HEK293 (cell line): ENCODE measurements around the gene TEX9.

Experiments used
- CTCF ChIA-PET: fragments of 350-600 bp; formaldehyde crosslinking; extraction: SDS; loops from one replicate; lab custom pipeline; 2021; ENCODE audit warnings: antibody characterized with exemption; lab: Yijun Ruan, JAX
- POLR2A ChIA-PET: fragments of 300-600 bp; formaldehyde crosslinking; extraction: SDS; loops from one replicate; lab custom pipeline; 2020; ENCODE audit warnings: antibody characterized with exemption, inconsistent platforms; lab: Yijun Ruan, JAX
- H3K27ac ChIP-seq: fragments of 200-500 bp; sonication (Bioruptor generic); 2 replicates; pipeline ENCODE4 v1.5.1; 2014; ENCODE audit warnings: low read depth, low read length, control low read depth, inconsistent platforms; ENCODE audit errors: extremely low read depth
- H3K36me3 ChIP-seq, 2 experiments: fragments of 200-500 bp in 1 of 2; sonication (Bioruptor generic) in 1 of 2; 1 replicate in 1 of 2; 2 replicates in 1 of 2; pipeline ENCODE4 v1.5.1; 2014 to 2017; ENCODE audit warnings: inconsistent platforms in 2 of 2, low read length in 2 of 2; ENCODE audit not compliant: control insufficient read depth in 2 of 2, insufficient read depth in 1 of 2
- H3K4me1 ChIP-seq: fragments of 200-500 bp; sonication (Bioruptor generic); 2 replicates; pipeline ENCODE4 v1.5.1; 2014; ENCODE audit warnings: mild to moderate bottlenecking, low read length, inconsistent platforms; ENCODE audit not compliant: control insufficient read depth, insufficient read depth
- H3K4me3 ChIP-seq: 2 replicates; pipeline ENCODE4 v1.5.1; 2011; ENCODE audit warnings: low read depth, mild to moderate bottlenecking, control low read depth, low read length, moderate library complexity
- H3K9me3 ChIP-seq: fragments of 200-500 bp; sonication (Bioruptor generic); 2 replicates; pipeline ENCODE4 v1.5.1; 2014; ENCODE audit warnings: low read depth, low read length, inconsistent platforms; ENCODE audit not compliant: control insufficient read depth, insufficient read depth
- GLI4 ChIP-seq: fragments of 450-650 bp; formaldehyde crosslinking; IDR thresholded peaks from 2 replicates; pipeline ENCODE4 v1.5.1; 2016; ENCODE audit warnings: missing biosample characterization, missing genetic modification characterization
- MYNN ChIP-seq: fragments of 450-650 bp; formaldehyde crosslinking; IDR thresholded peaks from 2 replicates; pipeline ENCODE4 v1.5.1; 2016; ENCODE audit warnings: missing biosample characterization, missing genetic modification characterization, borderline replicate concordance
- SP2 ChIP-seq: fragments of 450-650 bp; formaldehyde crosslinking; IDR thresholded peaks from 2 replicates; pipeline ENCODE4 v1.5.1; 2016; ENCODE audit warnings: missing biosample characterization, missing genetic modification characterization
- ZBTB1 ChIP-seq: fragments of 450-650 bp; formaldehyde crosslinking; IDR thresholded peaks from 2 replicates; pipeline ENCODE4 v1.5.1; 2016; ENCODE audit warnings: missing biosample characterization, missing genetic modification characterization
- ZBTB48 ChIP-seq: fragments of 450-650 bp; formaldehyde crosslinking; IDR thresholded peaks from 2 replicates; pipeline ENCODE4 v1.5.1; 2016; ENCODE audit warnings: missing biosample characterization, missing genetic modification characterization
- ZNF112 ChIP-seq: fragments of 450-650 bp; formaldehyde crosslinking; IDR thresholded peaks from 2 replicates; pipeline ENCODE4 v1.5.0; 2017; ENCODE audit warnings: missing biosample characterization, missing genetic modification characterization
- ZNF133 ChIP-seq: fragments of 450-650 bp; formaldehyde crosslinking; IDR thresholded peaks from 2 replicates; pipeline ENCODE4 v1.5.1; 2016; ENCODE audit warnings: missing biosample characterization, missing genetic modification characterization
- ZNF184 ChIP-seq: fragments of 450-650 bp; IDR thresholded peaks from 2 replicates; pipeline ENCODE4 v1.5.1; 2018; ENCODE audit warnings: missing biosample characterization, mild to moderate bottlenecking, missing genetic modification characterization
- ZNF19 ChIP-seq: fragments of 450-650 bp; formaldehyde crosslinking; IDR thresholded peaks from 2 replicates; pipeline ENCODE4; 2016; ENCODE audit warnings: missing biosample characterization, missing genetic modification characterization, low read depth
- ZNF211 ChIP-seq: fragments of 450-650 bp; formaldehyde crosslinking; IDR thresholded peaks from 2 replicates; pipeline ENCODE4 v1.5.1; 2016; ENCODE audit warnings: low read depth, missing biosample characterization, missing genetic modification characterization
- ZNF24 ChIP-seq: fragments of 450-650 bp; formaldehyde crosslinking; IDR thresholded peaks from 2 replicates; pipeline ENCODE4 v1.5.1; 2016; ENCODE audit warnings: missing biosample characterization, missing genetic modification characterization
- ZNF324 ChIP-seq: fragments of 450-650 bp; formaldehyde crosslinking; IDR thresholded peaks from 2 replicates; pipeline ENCODE4 v1.5.1; 2016; ENCODE audit warnings: missing biosample characterization, missing genetic modification characterization
- ZNF341 ChIP-seq: fragments of 450-650 bp; formaldehyde crosslinking; IDR thresholded peaks from 2 replicates; pipeline ENCODE4; 2016; ENCODE audit warnings: low read depth, missing biosample characterization, missing genetic modification characterization
- ZNF585B ChIP-seq: fragments of 450-650 bp; formaldehyde crosslinking; IDR thresholded peaks from 2 replicates; pipeline ENCODE4 v1.5.1; 2016; ENCODE audit warnings: missing biosample characterization, missing genetic modification characterization
- ZNF624 ChIP-seq: fragments of 450-650 bp; formaldehyde crosslinking; IDR thresholded peaks from 2 replicates; pipeline ENCODE4 v1.5.1; 2017; ENCODE audit warnings: missing biosample characterization, missing genetic modification characterization
- ZNF670 ChIP-seq: fragments of 450-650 bp; formaldehyde crosslinking; IDR thresholded peaks from 2 replicates; pipeline ENCODE4 v1.5.1; 2016; ENCODE audit warnings: missing biosample characterization, missing genetic modification characterization, low read depth
- ZNF76 ChIP-seq: fragments of 450-650 bp; formaldehyde crosslinking; IDR thresholded peaks from 2 replicates; pipeline ENCODE4; 2016; ENCODE audit warnings: low read depth, missing biosample characterization, missing genetic modification characterization, borderline replicate concordance
- ZNF791 ChIP-seq: fragments of 450-650 bp; formaldehyde crosslinking; IDR thresholded peaks from 2 replicates; pipeline ENCODE4 v1.5.1; 2016; ENCODE audit warnings: missing biosample characterization, missing genetic modification characterization
- TF ChIP-seq, protein P1 (sequence below): fragments of 450-650 bp; formaldehyde crosslinking; IDR thresholded peaks from 2 replicates; pipeline ENCODE4 v1.5.1; 2016; ENCODE audit warnings: missing biosample characterization, missing genetic modification characterization
- TF ChIP-seq, protein P2 (sequence below): fragments of 450-650 bp; formaldehyde crosslinking; IDR thresholded peaks from 2 replicates; pipeline ENCODE4 v1.5.1; 2016; ENCODE audit warnings: missing biosample characterization, missing genetic modification characterization
- TF ChIP-seq, protein P3 (sequence below): fragments of 450-650 bp; formaldehyde crosslinking; IDR thresholded peaks from 2 replicates; pipeline ENCODE4 v1.5.1; 2016; ENCODE audit warnings: missing biosample characterization, missing genetic modification characterization
- TF ChIP-seq, protein P4 (sequence below): fragments of 450-650 bp; formaldehyde crosslinking; IDR thresholded peaks from 2 replicates; pipeline ENCODE4 v1.5.1; 2016; ENCODE audit warnings: missing biosample characterization, missing genetic modification characterization

TEX9 gene

DNA sequence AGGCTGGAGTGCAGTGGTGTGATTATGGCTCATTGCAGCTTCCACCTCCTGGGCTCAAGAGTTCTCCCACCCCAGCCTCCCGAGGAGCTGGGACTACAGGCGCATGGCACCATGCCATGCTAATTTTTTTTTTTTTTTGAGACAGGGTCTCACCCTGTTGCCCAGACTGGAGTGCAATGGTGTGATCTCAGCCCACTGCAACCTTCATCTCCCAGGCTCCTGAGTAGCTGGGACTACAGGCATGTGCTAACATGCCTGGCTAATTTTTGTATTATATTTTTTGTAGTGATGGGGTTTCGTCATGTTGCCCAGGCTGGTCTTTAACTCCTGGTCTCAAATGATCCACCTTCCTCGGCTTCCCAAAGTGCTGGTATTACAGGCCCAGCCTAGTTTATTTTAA lies 4.0 kb downstream of the TEX9 start (continued):
- TF ChIP-seq, protein P1, sequence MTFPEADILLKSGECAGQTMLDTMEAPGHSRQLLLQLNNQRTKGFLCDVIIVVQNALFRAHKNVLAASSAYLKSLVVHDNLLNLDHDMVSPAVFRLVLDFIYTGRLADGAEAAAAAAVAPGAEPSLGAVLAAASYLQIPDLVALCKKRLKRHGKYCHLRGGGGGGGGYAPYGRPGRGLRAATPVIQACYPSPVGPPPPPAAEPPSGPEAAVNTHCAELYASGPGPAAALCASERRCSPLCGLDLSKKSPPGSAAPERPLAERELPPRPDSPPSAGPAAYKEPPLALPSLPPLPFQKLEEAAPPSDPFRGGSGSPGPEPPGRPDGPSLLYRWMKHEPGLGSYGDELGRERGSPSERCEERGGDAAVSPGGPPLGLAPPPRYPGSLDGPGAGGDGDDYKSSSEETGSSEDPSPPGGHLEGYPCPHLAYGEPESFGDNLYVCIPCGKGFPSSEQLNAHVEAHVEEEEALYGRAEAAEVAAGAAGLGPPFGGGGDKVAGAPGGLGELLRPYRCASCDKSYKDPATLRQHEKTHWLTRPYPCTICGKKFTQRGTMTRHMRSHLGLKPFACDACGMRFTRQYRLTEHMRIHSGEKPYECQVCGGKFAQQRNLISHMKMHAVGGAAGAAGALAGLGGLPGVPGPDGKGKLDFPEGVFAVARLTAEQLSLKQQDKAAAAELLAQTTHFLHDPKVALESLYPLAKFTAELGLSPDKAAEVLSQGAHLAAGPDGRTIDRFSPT (tag by site-specific recombination) = no peak
- TF ChIP-seq ZNF585B (tag by site-specific recombination) (no peak), ZNF324 (0 out of 2 replicates have a peak, but pooled peaks have one; percentile 13), ZNF184 (tag by site-specific recombination) (no peak)

DNA sequence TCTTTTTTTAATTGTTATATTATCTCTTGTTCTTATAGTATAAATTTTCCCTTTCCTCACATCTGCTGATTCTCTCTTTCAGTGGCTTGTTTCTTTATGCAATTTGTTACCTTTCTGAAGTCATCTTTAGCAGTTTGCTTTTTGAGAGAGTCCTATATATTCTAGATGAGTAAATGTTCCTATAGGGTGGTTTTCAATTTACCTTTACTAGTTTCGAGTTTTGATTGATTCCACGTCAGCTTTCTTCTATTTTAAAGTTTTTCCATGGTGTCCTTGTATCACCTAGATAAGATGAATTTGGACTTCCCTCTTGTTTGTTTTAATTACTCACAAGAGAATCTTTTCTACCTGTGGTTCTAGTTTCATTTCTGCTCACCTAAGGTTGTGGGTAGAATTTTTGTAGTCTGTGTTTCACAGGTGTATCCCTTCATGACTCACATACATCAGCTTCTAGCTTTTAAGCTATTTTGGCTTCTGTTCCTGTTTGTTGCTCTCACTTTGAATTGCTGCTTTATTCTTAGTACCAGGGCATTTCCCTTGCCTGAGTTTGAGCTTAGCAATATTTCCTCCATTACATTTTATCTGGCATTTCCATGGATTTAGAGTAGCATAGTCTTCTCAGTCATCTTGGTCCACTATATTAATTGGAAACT lies 6.4 kb downstream of the TEX9 start:
- Histone ChIP-seq H3K36me3 (no peaks in the 10 kb centered on the region), H3K27ac (no peak overlapping the region), H3K4me3 (no peak overlapping the region), H3K9me3 (no peaks in the 10 kb centered on the region), H3K4me1 (peaks cover 8% of the 10 kb centered on the region)
- CTCF ChIA-PET = no interaction called here
- POLR2A ChIA-PET = no interaction called here
- TF ChIP-seq GLI4 (tag by site-specific recombination) = no peak
- TF ChIP-seq ZNF112 (tag by site-specific recombination) = no peak
- no peak for TF ChIP-seq ZBTB1 (tag by site-specific recombination)
- TF ChIP-seq ZNF324 = no peak
- TF ChIP-seq, protein P2, sequence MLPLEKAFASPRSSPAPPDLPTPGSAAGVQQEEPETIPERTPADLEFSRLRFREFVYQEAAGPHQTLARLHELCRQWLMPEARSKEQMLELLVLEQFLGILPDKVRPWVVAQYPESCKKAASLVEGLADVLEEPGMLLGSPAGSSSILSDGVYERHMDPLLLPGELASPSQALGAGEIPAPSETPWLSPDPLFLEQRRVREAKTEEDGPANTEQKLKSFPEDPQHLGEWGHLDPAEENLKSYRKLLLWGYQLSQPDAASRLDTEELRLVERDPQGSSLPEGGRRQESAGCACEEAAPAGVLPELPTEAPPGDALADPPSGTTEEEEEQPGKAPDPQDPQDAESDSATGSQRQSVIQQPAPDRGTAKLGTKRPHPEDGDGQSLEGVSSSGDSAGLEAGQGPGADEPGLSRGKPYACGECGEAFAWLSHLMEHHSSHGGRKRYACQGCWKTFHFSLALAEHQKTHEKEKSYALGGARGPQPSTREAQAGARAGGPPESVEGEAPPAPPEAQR (tag by site-specific recombination) = no peak
- TF ChIP-seq ZNF19 (tag by site-specific recombination) = no peak
- TF ChIP-seq, protein P3, sequence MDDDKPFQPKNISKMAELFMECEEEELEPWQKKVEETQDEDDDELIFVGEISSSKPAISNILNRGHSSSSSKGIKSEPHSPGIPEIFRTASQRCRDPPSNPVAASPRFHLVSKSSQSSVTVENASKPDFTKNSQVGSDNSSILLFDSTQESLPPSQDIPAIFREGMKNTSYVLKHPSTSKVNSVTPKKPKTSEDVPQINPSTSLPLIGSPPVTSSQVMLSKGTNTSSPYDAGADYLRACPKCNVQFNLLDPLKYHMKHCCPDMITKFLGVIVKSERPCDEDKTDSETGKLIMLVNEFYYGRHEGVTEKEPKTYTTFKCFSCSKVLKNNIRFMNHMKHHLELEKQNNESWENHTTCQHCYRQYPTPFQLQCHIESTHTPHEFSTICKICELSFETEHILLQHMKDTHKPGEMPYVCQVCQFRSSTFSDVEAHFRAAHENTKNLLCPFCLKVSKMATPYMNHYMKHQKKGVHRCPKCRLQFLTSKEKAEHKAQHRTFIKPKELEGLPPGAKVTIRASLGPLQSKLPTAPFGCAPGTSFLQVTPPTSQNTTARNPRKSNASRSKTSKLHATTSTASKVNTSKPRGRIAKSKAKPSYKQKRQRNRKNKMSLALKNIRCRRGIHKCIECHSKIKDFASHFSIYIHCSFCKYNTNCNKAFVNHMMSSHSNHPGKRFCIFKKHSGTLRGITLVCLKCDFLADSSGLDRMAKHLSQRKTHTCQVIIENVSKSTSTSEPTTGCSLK (tag by site-specific recombination) = no peak
- TF ChIP-seq, protein P4, sequence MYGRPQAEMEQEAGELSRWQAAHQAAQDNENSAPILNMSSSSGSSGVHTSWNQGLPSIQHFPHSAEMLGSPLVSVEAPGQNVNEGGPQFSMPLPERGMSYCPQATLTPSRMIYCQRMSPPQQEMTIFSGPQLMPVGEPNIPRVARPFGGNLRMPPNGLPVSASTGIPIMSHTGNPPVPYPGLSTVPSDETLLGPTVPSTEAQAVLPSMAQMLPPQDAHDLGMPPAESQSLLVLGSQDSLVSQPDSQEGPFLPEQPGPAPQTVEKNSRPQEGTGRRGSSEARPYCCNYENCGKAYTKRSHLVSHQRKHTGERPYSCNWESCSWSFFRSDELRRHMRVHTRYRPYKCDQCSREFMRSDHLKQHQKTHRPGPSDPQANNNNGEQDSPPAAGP (tag by site-specific recombination) = no peak
- TF ChIP-seq ZNF76 = no peak
- TF ChIP-seq SP2 (tag by site-specific recombination) = no peak
- no peak for TF ChIP-seq ZNF791 (tag by site-specific recombination)
- no peak for TF ChIP-seq ZNF341 (tag by site-specific recombination)
- TF ChIP-seq ZNF24 (tag by site-specific recombination) = no peak
- TF ChIP-seq ZNF133 (tag by site-specific recombination) = no peak
- no peak for TF ChIP-seq ZNF211
- TF ChIP-seq ZBTB48 (tag by site-specific recombination) = no peak
- no peak for TF ChIP-seq ZNF624 (tag by site-specific recombination)
- no peak for TF ChIP-seq MYNN
- no peak for TF ChIP-seq ZNF670 (tag by site-specific recombination)
